HG03135 (cell line): Measurements from ENCODE around the gene VSIG2.
"Not testable (repeated sequence)": the region's sequence is repeated elsewhere in the genome, so short reads cannot be mapped to it uniquely, and the experiment has no call there.

Experiments used
- ATAC-seq: cut with Tn5 transposase; IDR thresholded peaks from one replicate; pipeline ENCODE4 v1.9.1; 2021; ENCODE audit warnings: mild to moderate bottlenecking, moderate library complexity; ENCODE audit not compliant: unreplicated experiment

The VSIG2 gene, protein sequence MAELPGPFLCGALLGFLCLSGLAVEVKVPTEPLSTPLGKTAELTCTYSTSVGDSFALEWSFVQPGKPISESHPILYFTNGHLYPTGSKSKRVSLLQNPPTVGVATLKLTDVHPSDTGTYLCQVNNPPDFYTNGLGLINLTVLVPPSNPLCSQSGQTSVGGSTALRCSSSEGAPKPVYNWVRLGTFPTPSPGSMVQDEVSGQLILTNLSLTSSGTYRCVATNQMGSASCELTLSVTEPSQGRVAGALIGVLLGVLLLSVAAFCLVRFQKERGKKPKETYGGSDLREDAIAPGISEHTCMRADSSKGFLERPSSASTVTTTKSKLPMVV

DNA sequence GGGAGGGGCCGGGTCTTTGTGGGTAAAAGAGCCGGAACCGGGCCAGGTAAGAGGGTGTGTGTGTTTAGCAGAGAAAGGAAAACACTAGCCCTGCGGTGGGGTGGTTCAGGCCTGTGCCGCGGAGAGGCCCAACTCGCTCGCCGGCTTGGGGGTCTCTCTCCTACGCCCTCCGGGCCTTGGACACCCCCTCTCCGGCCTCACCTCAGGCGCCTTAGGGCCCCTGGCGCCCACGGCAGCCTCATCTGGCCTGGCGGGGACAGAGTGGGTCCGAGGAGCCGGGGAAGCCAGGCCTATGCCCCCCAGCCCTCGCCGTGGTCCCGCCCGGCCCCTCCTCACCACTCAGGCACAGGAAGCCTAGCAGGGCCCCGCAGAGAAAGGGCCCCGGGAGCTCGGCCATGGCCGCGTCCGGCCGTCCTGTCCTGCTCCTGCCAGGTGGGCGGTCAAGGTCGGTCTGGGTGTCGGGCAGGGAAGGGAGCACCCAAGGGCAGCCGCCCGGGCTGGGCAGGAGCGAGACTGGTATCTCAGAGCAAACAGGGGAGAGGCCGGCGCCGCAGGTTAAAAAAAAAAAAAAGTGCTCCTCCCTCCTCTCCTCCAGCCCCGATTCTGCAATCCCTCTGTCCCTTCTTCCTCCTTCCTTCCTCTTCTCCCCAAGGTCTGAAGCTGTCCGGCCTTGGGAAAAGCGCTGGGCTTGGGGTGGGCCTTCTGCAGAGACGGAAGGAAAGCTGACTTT lies at the start of gene VSIG2:
VSIG2 (minus strand) TSS at position 515 of the 730 bp plus-strand sequence; CDS start at position 397, 118 bp downstream.
- no peak for ATAC-seq

DNA sequence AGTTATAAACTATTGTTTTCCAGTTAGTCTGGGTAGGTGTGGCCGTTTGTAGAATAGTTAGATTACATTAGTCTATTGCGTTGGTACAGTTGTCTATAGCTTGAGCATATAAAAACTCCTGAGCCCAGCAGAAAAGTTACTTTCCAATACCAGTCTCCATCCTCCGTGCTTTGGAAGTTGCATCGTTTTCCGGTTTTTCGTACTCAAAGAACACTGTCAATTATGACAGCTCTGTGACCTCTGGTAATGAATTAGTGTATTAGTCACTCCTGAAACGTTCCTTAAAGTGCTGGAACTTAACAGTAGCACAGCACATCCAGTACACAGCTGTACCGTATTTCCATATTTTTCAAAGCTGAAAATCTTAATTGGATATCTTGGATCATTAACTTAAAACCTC lies 49.0 kb upstream of the VSIG2 start:
- no peak for ATAC-seq

DNA sequence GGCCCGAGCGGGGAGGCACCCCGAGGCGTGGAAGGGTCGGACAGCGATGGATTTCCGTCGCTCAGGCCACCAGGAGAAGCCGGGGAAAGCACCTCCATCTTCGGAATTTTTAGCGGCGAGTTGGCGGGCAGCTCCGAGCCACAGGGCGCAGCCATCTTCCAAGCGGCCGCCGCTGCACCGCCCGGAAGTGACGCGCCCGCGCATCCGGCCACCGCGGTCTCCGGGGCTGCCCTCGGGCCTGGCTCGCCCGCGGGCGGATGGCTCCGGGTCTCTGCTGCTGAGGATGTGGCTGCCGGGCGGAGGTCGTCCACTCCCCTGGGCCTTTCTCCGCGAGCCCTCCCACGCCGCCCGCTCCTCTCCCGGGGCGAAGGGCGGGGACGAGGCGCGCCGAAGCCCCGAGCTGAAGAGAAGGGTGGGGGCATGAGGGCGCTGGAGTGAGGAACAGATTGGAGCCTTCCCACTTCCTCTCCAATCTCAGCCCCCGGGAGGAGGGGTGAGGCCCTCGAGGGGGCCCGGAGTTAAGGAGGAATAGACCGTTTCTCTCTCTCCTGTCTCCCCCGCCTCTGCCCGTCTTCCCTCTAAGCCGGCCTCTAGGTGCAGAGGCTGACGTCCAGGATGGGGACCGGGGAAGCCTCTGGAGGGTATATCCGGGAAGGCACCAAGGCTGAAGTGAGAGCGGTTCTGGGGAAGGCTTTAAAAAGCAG lies 48.3 kb upstream of the VSIG2 start, which contains the start of gene MSANTD2:
MSANTD2 (minus strand) TSS at position 181 of the 704 bp plus-strand sequence; CDS start at position 155, 26 bp downstream.
- peak; percentile 91 for ATAC-seq

DNA sequence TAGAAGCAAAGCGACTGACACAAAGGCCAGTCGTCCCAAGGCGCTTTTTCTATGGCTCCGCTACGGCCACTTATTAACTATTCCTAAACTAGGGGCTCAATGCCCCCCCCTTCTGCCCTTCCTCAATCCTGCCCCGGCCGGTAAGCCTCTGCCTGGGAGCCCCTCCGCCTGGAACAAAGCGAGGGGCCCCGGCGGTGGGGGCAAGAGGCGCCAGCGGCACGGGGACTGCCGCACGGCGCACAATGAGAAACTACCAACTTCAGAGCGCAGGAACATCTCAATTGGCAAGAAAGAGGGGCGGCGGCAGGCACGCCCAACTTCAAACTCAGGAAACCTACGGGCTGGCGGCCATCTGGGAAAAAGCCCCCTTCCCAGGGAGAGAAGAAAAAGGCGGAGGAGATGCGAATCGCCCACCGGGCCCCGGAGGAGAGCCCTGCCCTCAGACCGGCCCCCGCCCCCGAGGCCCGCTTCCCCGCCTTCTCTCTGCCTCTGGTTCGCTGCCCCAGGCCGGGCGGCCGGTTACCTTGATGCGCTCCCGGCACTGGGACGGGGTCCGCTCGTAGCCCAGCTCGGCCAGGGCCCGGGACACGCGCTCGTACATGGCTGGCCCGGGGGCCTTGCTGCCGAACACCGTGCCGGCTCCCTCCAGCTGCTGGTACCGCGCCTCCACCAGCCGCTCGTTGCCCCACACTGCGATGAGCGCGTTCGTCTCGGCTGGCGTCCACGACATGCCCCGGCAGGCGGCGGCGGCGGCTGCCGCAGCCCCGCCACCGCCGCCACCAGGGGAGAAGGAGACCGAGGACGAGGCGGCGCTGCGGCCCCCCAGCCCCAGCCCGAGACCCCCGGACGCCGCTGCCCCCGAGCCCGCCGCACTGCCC lies 47.5 kb upstream of the VSIG2 start:
- ATAC-seq: peak; percentile 48

DNA sequence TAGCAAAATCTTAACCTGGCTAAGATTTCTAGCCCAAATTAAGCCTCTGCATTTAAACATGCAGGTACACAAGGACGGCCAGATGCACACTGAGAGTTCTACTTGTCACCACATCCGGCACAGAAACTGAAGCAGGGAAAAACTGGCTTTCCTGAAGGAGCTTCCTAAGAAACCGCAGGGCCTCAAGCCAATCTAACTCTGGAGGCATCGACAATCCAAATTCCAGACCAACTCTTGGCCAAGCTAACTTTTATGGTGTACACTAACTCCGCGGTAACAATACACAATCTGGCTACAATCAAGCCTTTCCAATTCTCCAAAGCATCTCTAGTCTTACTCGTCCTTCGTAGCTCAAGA lies 46.9 kb upstream of the VSIG2 start:
- peak; percentile 22 for ATAC-seq

DNA sequence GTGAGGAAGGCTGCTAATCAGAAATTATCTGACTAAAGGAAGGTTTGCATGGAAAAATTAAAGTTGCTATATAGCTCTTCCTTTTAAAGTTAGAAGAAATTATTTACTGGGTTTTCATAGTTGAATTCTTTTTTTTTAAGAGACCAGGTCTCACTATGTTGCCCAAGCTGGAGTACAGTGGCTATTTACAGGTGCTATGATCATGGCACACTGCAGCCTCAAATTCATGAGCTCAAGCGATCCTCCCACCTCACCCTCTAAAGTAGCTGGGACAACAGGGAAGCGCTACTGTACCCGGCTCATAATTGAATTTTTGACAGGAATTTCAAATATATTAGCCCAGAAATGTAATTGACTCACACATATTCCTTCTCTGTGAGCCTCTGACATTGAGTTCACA lies 44.3 kb upstream of the VSIG2 start:
- ATAC-seq: no peak

DNA sequence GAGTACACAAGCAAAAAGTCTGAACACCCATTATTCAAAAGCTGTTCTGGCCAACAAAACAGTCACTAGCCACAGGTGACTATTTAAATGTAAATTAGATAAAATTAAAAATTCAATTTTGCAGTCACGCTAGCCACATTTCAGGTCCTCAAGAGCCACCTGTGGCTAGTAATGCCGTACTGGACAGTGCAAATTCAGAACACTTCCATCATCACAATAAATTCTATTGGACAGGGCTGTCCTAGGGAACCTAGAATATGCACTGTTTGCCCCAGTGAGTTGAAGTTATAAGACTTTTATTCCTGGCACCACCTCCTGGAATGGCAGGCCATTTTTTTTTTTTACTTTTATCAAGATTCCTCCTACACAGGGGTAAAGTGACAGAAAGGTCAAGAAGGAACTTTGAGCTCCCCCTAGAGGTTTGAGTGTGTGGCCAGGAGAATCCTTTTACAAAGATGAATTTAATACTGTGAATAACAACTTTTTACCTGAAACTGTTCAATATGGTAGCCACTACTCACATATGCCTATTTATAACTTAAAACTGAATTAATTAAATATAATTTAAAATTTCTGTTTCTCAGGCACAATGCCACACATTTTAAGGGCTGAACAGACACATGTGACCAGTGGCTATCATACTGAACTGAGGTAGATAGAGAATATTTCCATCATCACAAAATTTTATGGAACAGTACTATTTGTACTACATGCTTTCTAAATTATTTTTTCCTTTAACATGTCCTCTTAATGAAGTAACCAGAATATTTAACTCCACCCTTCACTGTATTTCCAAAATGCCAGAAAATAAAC lies 41.6 kb upstream of the VSIG2 start:
- ATAC-seq: peak; percentile 50

DNA sequence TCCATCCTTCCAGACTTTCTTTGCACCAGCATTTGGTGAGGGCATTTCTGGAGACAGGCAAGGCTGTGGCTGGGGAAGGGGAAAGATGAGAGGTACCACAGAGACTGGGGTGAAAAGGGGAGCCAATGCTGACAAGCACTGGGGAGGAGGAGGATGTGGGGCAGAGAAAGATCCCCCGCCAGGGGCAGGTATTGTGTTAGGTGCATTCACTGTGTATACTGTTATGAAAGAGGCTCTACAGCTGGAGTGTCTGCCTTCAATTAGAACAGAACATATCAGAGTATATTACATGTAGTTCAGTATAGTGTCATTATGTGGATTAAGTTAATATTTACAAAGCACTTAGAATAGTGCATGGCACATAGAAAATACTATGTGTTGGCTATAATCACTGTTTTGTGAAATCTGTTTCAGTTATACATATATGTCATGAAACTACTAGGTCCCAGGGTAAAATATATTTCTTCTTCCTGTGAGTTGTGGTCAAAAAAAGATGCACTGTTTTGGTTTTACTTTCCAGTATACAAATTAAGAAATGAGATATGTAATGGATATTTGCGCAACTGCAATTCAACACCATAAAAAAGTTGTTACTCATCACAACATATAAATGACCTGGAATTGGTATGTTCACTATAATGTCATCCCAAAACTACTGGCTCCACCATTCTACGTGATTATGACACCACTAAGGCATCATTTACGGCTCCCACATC lies 39.7 kb upstream of the VSIG2 start:
- peak; percentile 90 for ATAC-seq

DNA sequence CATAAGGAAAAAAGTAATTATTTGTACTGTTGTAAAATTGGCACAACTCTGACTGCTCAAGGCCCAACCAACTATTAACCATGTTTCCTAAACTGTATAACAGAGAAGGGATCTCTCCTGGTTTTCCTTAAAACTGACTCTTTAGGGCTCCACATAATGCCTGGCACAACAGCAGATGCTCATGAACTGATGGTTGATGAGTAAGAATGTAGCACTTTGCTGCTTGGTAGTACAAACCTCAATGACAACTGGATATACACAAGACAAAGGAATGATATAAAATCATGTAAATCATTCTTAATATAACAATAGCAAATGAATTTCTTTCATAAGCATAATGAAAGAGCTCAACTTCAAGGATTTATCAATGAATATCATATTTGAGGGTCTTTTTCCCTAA lies 36.5 kb upstream of the VSIG2 start:
- no peak for ATAC-seq

DNA sequence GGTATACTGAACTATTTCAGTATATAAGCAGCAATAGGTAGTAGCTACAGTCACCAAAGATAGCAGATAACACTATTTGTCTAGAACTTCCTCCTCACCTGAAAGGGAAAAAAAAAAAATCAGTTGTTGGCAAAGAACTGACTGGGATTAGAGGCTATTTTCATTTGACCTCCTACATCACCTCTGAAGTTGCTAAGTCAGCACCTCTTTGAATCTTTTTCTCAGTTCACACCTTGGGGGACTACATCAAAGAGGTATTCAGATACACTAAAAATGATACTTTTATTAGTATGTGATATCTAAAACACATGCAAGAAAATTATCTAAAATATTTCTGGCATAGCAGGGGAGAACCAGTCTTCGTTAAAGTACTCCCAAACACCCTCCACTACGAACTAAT lies 32.0 kb upstream of the VSIG2 start:
- no peak for ATAC-seq

DNA sequence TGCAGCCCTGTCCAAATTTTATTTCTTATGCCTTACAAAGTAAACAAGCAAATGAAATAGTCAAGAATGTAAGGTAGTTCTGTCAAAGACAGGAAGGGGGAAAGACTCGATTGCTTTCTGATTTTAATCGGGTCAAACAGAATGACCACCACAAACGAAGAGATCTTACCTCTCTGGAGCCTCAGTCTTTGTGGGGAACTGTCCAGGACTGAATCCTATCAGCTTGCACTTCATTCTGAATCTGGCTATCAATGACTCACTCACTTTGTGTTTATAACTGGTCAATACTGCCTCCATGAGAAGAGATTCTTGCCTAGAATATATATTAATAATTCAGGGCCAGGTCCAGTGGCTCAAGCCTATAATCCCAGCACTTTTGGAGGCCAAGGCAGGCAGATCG lies 30.9 kb upstream of the VSIG2 start:
- ATAC-seq: no peak

DNA sequence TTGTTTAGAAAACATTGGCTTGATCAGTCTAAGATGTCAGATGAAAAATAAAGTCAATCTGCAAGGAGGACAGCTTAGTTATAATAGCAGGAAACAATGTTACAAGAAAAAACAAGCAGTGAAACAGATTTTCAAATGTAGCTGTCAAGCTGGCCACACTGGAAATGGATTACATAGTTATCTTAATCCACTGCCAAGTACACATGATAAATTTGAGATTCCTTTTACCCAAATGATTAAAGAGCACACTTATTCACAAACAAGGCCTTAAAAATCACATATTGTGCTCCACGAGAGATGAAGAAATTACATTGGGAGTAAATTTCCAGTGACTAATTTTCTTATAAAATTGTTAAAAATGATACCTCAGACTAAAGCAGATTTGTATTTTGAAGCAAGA lies 27.5 kb upstream of the VSIG2 start:
- ATAC-seq: no peak

DNA sequence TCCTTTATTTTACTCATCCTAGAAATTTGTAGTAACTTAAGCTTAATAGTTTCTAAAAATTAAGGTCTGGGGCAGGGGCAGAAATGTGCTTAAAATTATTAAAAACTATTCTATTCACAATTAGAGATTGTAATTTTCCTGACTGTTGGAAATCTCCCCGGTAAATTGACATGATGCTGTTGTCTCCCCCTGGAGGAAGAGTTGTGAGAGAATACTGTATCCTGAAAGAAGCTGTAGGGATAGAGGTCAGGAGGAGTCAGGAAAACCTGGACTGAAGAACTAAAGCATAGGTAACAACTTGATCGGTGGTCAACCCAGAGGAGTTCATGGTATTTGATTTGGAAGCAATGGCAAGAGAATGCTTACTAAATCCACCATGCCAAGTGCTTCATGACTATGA lies 26.2 kb upstream of the VSIG2 start:
- no peak for ATAC-seq

DNA sequence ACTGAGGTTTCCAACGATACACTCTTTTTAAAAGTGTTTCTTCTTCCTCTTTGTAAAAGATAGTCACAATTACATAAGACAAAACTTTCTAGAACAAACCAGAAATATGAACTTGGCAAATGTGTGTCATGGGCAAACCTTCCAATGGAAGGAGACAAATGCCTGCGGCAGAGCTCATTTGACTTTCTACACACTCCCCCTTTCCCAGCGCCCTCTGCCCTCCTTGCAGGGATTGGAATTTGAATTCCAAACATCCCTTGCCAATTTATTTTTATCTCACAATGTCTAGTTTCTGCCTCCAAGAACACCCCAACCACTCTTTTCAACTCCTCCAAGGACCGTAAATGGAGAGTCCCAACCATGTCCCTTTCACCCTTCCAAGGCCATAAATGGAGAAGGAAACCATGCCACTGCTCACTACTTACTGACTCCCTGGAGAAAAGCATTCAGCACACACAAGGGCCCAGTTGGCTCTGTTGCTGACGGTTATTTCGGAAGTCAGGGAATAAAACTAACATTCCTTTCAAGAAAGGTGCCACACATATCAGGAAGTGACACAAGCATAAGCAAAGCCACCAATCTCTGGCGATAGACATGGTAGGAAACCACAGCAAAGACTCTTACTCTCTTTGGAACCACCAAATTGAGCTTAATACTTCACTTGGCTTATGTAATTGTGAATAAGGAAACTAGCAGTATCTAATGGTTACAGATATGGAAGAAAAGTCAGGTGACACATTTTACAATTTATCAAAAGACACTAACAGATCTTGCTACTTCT lies 25.0 kb upstream of the VSIG2 start:
- ATAC-seq: no peak

DNA sequence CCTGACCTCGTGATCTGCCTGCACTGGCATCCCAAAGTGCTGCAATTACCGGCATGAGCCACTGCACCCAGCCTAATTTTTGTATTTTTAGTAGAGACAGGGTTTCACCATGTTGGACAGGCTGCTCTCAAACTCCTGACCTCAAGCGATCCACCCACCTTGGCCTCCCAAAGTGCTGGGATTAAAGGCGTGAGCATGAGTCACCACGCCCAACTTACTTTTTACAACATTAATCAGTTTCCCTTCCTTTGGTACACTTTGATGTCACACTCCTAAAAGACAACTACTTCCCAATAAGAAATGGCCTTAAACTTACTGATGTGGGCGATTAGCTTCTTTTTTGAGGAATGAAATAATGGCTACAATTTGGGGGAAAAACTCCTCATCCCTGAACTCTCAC lies 18.9 kb upstream of the VSIG2 start:
- not testable (repeated sequence) for ATAC-seq

DNA sequence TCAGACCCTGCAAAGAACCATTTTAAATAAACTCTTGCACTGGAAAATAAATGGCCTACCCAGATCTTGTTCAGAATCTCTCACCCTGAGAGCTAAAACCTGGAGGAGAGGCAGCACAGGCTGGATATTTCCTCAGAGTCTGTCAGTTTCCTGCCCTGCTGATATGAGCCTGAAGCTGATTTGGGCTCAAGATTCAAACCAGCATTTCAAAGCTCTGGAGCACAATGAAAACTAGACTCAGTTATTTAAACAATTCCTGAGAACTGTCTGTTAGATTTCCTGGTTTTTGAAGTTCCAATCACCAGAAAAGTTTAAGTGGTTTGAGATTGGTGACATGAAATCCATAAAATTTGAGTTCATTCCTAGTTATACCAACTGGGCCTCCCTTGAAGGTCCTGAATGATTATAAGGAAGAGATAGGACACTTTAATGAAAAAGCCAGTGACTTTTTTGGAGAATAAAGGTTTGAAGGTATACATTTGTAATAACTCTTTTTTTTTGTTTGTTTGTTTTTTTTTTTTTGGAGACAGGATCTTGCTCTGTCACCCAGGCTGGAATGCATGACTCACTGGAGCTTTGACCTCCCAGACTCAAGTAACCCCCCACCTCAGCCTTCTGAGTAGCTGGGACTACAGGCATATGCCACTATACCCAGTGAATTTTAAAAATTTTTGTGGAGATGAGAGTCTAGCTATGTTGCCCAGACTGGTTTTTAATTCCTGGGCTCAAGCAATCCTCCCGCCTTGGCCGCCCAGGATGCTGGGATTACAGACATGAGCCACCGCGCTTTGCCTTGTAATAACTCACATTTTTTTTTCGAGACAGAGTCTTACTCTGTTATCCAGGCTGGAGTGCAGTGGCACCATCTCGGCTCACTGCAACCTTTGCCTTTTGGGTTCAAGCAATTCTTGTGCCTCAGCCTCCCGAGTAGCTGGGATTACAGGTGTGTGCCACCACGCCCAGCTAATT lies 18.0 kb upstream of the VSIG2 start:
- ATAC-seq: no peak

DNA sequence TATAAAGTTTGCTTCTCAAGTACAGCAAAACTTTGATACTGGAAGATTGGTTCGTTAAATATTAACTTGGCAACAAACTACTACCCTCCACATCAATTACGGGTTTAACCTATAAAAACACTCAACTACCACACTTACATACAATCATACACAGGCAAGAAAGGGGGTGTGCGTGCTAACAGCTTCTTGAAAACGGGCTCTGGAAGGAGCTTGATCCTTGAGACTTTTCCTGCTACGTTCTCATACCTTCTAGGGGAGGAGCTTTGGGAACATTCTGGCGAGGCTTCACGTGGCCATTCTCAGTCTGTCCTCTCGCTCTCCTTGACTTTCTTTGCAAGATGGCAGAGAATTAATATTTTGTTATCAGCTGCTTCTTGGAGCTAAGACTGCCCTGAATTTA lies 16.9 kb upstream of the VSIG2 start:
- ATAC-seq: no peak
